Stimulated activated CD4-positive, alpha-beta T cell treated with anti-CD3 and anti-CD28 coated beads, TNF-alpha, amount 100 ng/mL, for 4 hours (primary cell): ENCODE measurements around the gene GPN1.
"Not testable (repeated sequence)": the region's sequence is repeated elsewhere in the genome, so short reads cannot be mapped to it uniquely, and the experiment has no call there.

Experiments
- DNase-seq, 3 experiments: peaks; one replicate each; pipeline ENCODE4 v3.0.0-alpha.2; 2020; ENCODE audit warnings: low read depth in 3 of 3

GPN1 gene

DNA sequence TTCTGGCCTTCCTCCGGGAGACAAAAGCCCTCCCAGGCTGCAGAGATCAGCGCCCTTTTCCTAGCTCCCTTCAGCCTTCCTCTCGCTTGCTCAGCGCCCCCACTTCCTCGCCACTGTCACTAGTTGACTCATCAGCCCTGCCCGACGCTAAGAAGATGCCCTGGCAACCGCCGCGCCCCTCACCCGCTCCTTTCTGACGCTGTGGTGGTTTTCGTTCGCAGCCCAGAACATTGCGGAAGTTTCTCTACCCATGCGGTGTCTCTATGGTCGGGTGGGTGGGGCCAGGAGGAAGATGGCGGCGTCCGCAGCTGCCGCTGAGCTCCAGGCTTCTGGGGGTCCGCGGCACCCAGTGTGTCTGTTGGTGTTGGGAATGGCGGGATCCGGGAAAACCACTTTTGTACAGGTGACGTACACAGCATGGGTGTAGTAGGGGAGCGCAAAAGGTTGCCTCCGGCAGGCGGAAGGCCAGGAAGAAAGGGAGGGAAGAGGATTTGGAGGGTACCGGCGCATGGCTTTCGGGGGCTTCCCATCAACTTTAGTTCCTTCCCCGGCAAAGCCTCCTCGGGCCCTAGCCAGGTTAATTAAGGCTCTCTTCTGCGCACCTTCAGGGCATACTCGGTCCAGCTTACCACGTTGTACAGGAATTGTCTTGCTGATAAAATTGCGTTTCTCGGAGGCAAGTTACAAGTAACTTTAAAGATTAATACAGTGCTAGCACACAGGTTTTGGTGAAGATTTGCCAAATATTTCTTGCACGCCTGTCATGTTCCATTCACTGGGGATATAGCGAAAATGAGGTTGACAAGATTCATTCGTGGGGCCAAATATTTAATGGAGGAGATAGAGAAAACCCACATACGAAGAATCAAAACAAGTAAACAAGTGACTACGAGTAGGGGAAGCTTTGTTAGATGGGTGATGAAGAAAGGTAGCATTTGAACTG is at the start of gene GPN1, which contains the start of gene CCDC121:
GPN1 (plus strand) TSS at position 284 of the 943 bp plus-strand sequence; CDS start at position 293, 9 bp downstream.
CCDC121 (minus strand) TSS at position 246 of the 943 bp plus-strand sequence. CDS start 1,213 bp downstream, outside the sequence.
- peak; percentile 83 to 91 (median 91) for DNase-seq

GRCh38 chr2:27581417-27582128 is 47.3 kb upstream of the GPN1 start:
- DNase-seq = no peak

DNA sequence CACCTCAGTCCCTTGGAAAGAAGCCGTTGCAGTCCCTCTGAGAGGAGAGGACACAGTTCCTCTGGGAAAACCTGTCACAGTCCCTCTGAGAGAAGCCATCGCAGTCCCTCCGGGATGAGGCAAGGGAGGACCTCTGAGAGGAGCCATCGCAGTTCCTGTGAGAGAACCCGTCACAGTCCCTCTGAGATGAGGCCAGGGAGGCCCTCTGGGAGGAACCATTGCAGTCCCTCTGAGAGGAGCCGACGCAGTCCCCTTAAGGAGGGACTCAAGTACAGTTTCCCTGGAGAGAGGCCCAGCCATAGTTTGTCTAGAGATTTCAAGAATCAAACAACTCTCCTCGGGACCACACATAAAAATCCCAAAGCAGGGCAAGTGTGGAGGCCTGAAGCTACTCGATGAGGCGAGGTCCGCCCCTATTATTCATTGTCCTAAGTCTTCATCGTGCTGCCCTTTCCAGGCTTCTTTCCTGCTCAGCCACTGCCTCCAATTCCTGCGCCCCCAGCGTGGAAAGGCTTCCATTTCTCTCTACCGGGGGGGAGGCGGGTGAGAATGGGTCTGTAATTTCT is 46.6 kb upstream of the GPN1 start:
- DNase-seq = no peak

- peak; percentile 57 to 69 (median 64) for DNase-seq
Measured at GRCh38 chr2:27582695-27583389, 46.0 kb upstream of the GPN1 start, which contains the start of gene ZNF512. ZNF512 (plus strand) TSS chr2:27583042; CDS start chr2:27583113, 71 bp downstream.

GRCh38 chr2:27583390-27583915 is 45.4 kb upstream of the GPN1 start:
- no peak for DNase-seq

- no peak for DNase-seq
Measured at GRCh38 chr2:27584597-27584996, 44.3 kb upstream of the GPN1 start.

DNA sequence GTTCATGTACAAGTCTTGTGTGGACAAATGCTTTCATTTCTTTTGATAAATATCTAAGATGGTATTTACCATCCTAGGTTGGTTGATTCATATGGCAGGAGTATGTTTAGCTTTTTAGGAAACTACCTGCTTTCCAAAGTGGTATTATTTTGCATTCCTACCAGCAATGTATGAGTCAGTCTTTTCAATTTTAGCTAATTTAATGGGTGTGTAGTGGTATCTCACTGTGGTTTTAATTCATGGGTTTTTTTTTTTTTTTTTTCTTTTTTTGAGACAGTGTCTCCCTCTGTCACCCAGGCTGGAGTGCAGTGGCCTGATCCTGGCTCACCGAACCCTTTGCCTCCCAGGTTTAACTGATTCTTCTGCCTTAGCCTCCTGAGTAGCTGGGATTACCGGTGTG is 41.8 kb upstream of the GPN1 start:
- no peak for DNase-seq

GRCh38 chr2:27588308-27588707 is 40.5 kb upstream of the GPN1 start:
- no peak for DNase-seq

- DNase-seq = no peak
Measured at GRCh38 chr2:27591745-27592144, 37.1 kb upstream of the GPN1 start.

GRCh38 chr2:27593240-27593639 is 35.6 kb upstream of the GPN1 start:
- no peak for DNase-seq

GRCh38 chr2:27594020-27594703 is 34.7 kb upstream of the GPN1 start:
- not testable (repeated sequence) for DNase-seq

DNA sequence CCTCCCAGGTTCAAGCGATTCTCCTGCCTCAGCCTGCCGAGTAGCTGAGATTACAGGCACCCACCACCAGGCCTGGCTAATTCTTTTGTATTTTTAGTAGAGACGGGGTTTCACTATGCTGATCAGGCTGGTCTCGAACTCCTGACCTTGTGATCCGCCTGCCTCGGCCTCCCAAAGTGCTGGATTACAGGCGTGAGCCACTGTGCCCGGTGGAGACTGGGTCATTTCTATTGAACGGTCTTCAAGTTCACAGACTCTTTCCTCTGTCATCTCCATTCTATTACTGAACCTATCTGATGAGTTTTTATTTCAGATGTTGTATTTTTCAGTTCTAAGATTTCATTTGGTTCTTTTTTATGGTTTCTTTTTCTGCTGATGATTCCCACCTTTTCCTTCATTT is 33.4 kb upstream of the GPN1 start:
- not testable (repeated sequence) for DNase-seq

GRCh38 chr2:27596627-27597026 is 32.2 kb upstream of the GPN1 start:
- no peak for DNase-seq

DNA sequence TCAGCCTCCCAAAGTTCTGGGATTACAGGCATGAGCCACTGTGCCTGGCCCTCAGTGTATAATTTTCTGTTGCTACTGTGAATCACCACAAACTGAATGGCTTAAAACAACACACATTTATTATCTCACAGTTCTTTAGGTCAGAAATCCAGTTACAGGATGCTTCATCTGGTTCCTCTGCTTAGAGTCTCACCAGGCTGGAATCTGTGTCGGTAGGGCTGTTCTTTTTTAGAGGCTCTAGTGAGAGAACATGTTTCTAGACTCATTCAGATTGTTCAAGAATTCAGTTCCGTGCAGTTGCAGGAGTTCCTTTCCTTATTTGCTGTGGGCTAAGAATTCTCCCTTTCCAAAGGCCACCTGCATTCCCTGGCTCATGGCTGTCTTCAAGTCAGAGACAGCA is 22.2 kb upstream of the GPN1 start:
- DNase-seq = no peak

DNA sequence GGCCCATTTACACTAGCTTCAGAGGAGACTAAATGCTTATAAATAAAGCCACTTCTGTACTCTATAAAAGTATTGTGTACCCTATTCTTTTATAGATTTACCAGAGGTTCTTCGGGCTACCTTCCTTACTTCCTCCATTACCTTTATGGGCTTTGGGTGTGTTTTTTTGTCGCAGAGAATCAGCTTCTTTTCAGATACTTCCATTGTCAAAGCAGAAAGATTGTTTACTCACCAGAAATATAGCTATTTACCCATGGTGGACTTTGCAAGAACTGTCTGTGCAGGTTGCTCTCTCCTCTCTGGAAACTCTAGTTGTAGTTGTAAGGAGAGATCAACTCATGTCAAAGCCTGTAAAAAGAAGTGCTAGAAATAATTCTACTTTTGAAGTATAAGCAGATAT is 14.9 kb upstream of the GPN1 start:
- DNase-seq = no peak

DNA sequence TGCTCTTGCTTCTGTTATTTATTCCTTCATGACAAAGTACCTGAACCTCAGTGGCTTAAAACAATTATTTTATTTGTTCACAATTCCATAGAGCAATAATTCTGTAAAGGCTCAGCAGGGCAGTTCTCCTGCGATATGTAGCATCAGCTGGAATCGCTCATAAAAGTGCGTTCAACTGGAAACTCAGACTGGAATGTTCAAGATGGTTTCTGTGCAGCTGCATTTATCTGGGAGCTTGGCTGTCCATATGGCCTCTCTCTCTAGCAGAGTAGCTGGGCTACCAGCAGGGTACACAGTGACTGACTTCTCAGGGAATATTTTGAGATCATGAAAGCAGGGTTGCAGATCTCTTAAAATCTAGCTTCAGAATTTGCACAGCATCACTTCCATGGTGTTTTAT is 13.5 kb upstream of the GPN1 start:
- no peak for DNase-seq

DNA sequence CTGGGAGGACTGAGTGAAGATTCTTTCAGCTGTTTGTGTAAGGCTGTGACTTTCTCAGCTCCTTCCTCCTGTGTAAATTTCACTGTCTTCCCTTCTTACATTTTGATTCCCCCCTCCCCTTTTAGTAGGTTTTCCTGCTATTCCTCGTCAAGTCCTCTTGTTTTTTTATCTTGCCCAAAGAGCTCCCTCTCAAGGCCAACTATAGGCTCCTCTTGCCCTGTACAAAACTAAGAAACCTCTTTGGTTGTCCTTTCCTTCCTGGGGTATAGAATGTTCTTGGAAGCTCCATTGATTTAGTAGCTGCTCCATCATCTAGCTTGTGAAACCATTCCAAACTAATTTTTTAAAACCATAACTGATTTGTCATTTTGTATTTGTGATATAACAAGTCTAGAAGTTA is 7.3 kb upstream of the GPN1 start:
- DNase-seq = no peak

DNA sequence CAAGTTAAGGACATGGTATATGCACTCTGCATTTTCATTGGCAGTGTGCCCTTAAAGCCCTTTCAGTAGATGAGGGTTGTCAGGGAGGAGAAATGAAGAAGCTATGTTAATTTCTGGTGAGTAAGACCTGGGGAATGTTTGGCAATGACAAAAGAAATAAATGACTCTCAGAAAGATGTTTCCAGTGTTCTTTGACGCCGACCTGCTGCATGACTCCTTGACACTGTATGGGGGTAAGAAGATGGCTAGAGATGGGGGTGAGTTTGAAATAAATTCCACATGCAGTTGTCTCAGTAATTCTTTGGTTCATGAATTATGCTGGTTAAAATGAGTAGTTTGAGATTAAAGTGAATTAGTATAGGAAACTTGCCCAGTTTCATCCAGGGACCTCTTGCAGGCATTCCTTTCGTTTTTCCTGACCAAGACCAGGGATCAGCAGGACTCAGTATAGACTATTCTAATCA is 5.9 kb upstream of the GPN1 start:
- DNase-seq = no peak

DNA sequence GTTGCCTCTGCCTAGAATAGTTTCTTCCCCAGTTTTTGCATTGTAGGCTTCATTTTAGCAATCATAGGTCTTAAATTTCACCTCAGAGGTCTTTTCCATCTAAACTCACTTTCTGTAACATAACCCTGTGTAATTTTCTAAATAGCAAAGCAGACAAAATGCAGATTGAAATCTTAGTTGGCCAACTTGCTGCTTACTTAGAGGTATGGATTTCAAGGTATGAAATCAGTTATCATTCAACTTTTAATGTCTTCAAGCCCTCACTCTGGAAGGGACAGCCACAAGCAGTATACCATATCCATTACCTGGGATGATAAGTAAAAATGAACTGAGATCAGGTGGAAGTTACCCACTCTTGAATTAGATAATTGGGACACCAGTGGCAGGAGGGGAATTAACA is 3.9 kb upstream of the GPN1 start:
- DNase-seq = no peak

DNA sequence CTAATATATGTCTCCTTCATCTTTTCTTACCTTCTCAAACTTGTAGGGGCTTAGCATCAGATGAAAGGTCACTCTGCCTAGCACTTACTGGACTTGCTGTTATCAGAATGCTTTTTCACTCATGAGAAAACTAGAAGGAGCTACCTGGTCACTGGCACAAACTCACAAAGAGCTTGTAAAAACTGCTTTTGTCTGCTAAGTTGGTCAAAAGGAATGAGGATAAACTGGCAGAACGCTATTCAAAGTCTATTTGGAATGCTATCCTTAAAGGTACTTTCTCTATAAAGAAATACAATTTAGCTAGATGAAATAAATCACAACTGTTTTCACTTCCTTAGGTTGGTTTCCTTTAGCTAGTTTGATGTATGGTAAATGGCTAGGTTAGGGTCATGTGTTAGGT is 2.5 kb upstream of the GPN1 start:
- not testable (repeated sequence) for DNase-seq

- DNase-seq = not testable (repeated sequence)
Measured at GRCh38 chr2:27626921-27627320, 1.9 kb upstream of the GPN1 start.
